ENCODE results near the gene CLTC.

Gene CLTC

GRCh38 chr17:59745040-59745439, 125.3 kb downstream of the CLTC start:
- Histone ChIP-seq H3K4me1 (ENCODE audit: control insufficient read depth, insufficient read depth, low read length) (no peaks in the 10 kb centered on the region), H3K9me3 (ENCODE audit: control insufficient read depth, low read length) (no peaks in the 10 kb centered on the region), H3K27me3 (ENCODE audit: control insufficient read depth, insufficient read depth, low read length) (no peaks in the 10 kb centered on the region), H3K36me3 (ENCODE audit: control insufficient read depth, insufficient read depth, low read length) (no peaks in the 10 kb centered on the region), H3K4me3 (ENCODE audit: low read length) (no peak overlapping the region), H3K9ac (ENCODE audit: low read length) (no peak overlapping the region)
